ENCODE results near the gene PGAM1. TPM values are rescaled to one million over a fixed set of nuclear protein-coding genes. Genes with fewer than 3 reads are reported as not detected.

PGAM1 gene
- polyA plus RNA-seq, 1 donor from 2014 or later, result 195 TPM

GRCh38 chr10:97428572-97428981 is 2.6 kb downstream of the PGAM1 start:
- H3K36me3 ChIP-seq (ENCODE audit: insufficient read depth, low read length), result no peaks in the 10 kb centered on the region
- H3K9me2 ChIP-seq (ENCODE audit: insufficient read depth, low read length), result no peaks in the 10 kb centered on the region
- peaks cover 27% of the 10 kb centered on the region for H3K79me2 ChIP-seq (replicated peaks; ENCODE audit: insufficient read depth, low read length)
- no peaks in the 10 kb centered on the region for H3F3A ChIP-seq (ENCODE audit: insufficient read depth, low read length, poor library complexity, severe bottlenecking)
- no peak for TF ChIP-seq REST (IDR thresholded peaks at IDR 0.05; ENCODE audit: borderline replicate concordance)
- TF ChIP-seq POLR2AphosphoS5 (IDR thresholded peaks at IDR 0.05), result no peak
- no peak for TF ChIP-seq SMC3 (conservative IDR thresholded peaks at IDR 0.05; ENCODE audit: poor library complexity)
- TF ChIP-seq RAD21 (conservative IDR thresholded peaks at IDR 0.05), result no peak
- TF ChIP-seq EP300 (conservative IDR thresholded peaks at IDR 0.05; ENCODE audit: poor library complexity, severe bottlenecking), result no peak
- no peak for TF ChIP-seq MXI1 (conservative IDR thresholded peaks at IDR 0.05; ENCODE audit: poor library complexity, severe bottlenecking)
- TF ChIP-seq CTCF (IDR thresholded peaks at IDR 0.05; ENCODE audit: poor library complexity, severe bottlenecking), result no peak
- TF ChIP-seq EZH2 (IDR thresholded peaks at IDR 0.05; ENCODE audit: borderline replicate concordance, insufficient read depth, low read length, poor library complexity, severe bottlenecking), result no peak
- no peak for TF ChIP-seq TAF1 (IDR thresholded peaks at IDR 0.05; ENCODE audit: low read depth)
- H3K27me3 ChIP-seq (ENCODE audit: insufficient read depth, low read depth, low read length), result no peaks in the 10 kb centered on the region
- peak overlapping the region; percentile 95 for H3K4me2 ChIP-seq (ENCODE audit: low read length)
- H3K4me3 ChIP-seq (ENCODE audit: low read length), result peak overlapping the region; percentile 92
- peak overlapping the region; percentile 24 for H3K27ac ChIP-seq (ENCODE audit: low read length)
- H2AFZ ChIP-seq (ENCODE audit: low read depth, low read length), result no peak overlapping the region
- no peaks in the 10 kb centered on the region for H3K9me3 ChIP-seq (ENCODE audit: low read length)
- H4K20me1 ChIP-seq (ENCODE audit: insufficient read depth), result no peaks in the 10 kb centered on the region
- H3K9ac ChIP-seq (ENCODE audit: low read length), result peak overlapping the region; percentile 30

- no peak for TF ChIP-seq POLR2AphosphoS5 (IDR thresholded peaks at IDR 0.05)
- Histone ChIP-seq H3K4me3 (ENCODE audit: low read length) (no peak overlapping the region), H3F3A (ENCODE audit: insufficient read depth, low read length, poor library complexity, severe bottlenecking) (no peaks in the 10 kb centered on the region), H3K9ac (ENCODE audit: low read length) (no peak overlapping the region), H3K9me2 (ENCODE audit: insufficient read depth, low read length) (no peaks in the 10 kb centered on the region), H3K27me3 (ENCODE audit: insufficient read depth, low read depth, low read length) (no peaks in the 10 kb centered on the region), H3K4me2 (ENCODE audit: low read length) (no peak overlapping the region), H3K79me2 (replicated peaks; ENCODE audit: insufficient read depth, low read length) (peaks cover 6% of the 10 kb centered on the region), H2AFZ (ENCODE audit: low read depth, low read length) (no peak overlapping the region), H3K27ac (ENCODE audit: low read length) (no peak overlapping the region), H3K36me3 (ENCODE audit: insufficient read depth, low read length) (no peaks in the 10 kb centered on the region), H4K20me1 (ENCODE audit: insufficient read depth) (no peaks in the 10 kb centered on the region), H3K9me3 (ENCODE audit: low read length) (no peaks in the 10 kb centered on the region)
Observed at GRCh38 chr10:97434055-97434454, 8.1 kb downstream of the PGAM1 start.

- H3F3A ChIP-seq (ENCODE audit: insufficient read depth, low read length, poor library complexity, severe bottlenecking), result no peaks in the 10 kb centered on the region
- no peak overlapping the region for H3K4me2 ChIP-seq (ENCODE audit: low read length)
- H3K79me2 ChIP-seq (replicated peaks; ENCODE audit: insufficient read depth, low read length), result peaks cover 4% of the 10 kb centered on the region
- no peak overlapping the region for H3K4me3 ChIP-seq (ENCODE audit: low read length)
- no peaks in the 10 kb centered on the region for H4K20me1 ChIP-seq (ENCODE audit: insufficient read depth)
- H2AFZ ChIP-seq (ENCODE audit: low read depth, low read length), result no peak overlapping the region
- H3K27ac ChIP-seq (ENCODE audit: low read length), result no peak overlapping the region
- no peaks in the 10 kb centered on the region for H3K9me2 ChIP-seq (ENCODE audit: insufficient read depth, low read length)
- H3K27me3 ChIP-seq (ENCODE audit: insufficient read depth, low read depth, low read length), result no peaks in the 10 kb centered on the region
- no peaks in the 10 kb centered on the region for H3K9me3 ChIP-seq (ENCODE audit: low read length)
- H3K9ac ChIP-seq (ENCODE audit: low read length), result no peak overlapping the region
- H3K36me3 ChIP-seq (ENCODE audit: insufficient read depth, low read length), result no peaks in the 10 kb centered on the region
- TF ChIP-seq EZH2 (IDR thresholded peaks at IDR 0.05; ENCODE audit: borderline replicate concordance, insufficient read depth, low read length, poor library complexity, severe bottlenecking), result no peak
- no peak for TF ChIP-seq EP300 (conservative IDR thresholded peaks at IDR 0.05; ENCODE audit: poor library complexity, severe bottlenecking)
- TF ChIP-seq SMC3 (conservative IDR thresholded peaks at IDR 0.05; ENCODE audit: poor library complexity), result no peak
- TF ChIP-seq CTCF (IDR thresholded peaks at IDR 0.05; ENCODE audit: poor library complexity, severe bottlenecking), result no peak
- TF ChIP-seq MXI1 (conservative IDR thresholded peaks at IDR 0.05; ENCODE audit: poor library complexity, severe bottlenecking), result no peak
- TF ChIP-seq REST (IDR thresholded peaks at IDR 0.05; ENCODE audit: borderline replicate concordance), result no peak
- TF ChIP-seq RAD21 (conservative IDR thresholded peaks at IDR 0.05), result no peak
- no peak for TF ChIP-seq POLR2AphosphoS5 (IDR thresholded peaks at IDR 0.05)
- no peak for TF ChIP-seq TAF1 (IDR thresholded peaks at IDR 0.05; ENCODE audit: low read depth)
Observed at GRCh38 chr10:97434557-97434956, 8.6 kb downstream of the PGAM1 start.

Measured in neural cell (in vitro differentiated cells).